HCT116 (cell line): ENCODE measurements around the gene PARVA. TPM values are rescaled to one million over a fixed set of nuclear protein-coding genes. Genes with fewer than 3 reads are reported as not detected.
"Not testable (repeated sequence)": the region's sequence is repeated elsewhere in the genome, so short reads cannot be mapped to it uniquely, and the experiment has no call there.

Source experiments
- ATAC-seq: fragments of 200-7000 bp; cut with Tn5 transposase; 2 replicates; pipeline ENCODE4 v1.9.1; 2020; ENCODE audit warnings: mild to moderate bottlenecking, moderate library complexity
- BruUV-seq: library from RNA; stranded (reverse); fragments of 400-500 nt; replicated peaks from 2 replicates; lab custom pipeline; 2021; lab: Mats Ljungman, UMichigan
- CTCF ChIA-PET: fragments of 300-600 bp; sonication (Branson Sonifier 250); formaldehyde crosslinking; loops from one replicate; lab custom pipeline; 2021; ENCODE audit warnings: antibody characterized with exemption; lab: Charles Lee
- POLR2A ChIA-PET: fragments of 300-600, 350-600 bp; sonication (Branson Sonifier 250); formaldehyde crosslinking; loops from one replicate; lab custom pipeline; 2021; ENCODE audit warnings: antibody characterized with exemption; lab: Charles Lee
- RAD21 ChIA-PET, 2 experiments: fragments of 300-600 bp; sonication (Branson Sonifier 250); formaldehyde crosslinking; loops; one replicate each; lab custom pipeline; 2023; ENCODE audit warnings: low total read pairs in 2 of 2; ENCODE audit not compliant: uncharacterized antibody in 2 of 2, unreplicated experiment in 2 of 2, low non-redundant PET in 1 of 2; lab: Charles Lee
- DNase-seq: peaks from one replicate; pipeline ENCODE4 v3.0.0-alpha.2; 2010; ENCODE audit warnings: low read depth, low spot score
- H2AFZ ChIP-seq: fragments of 200-600 bp; shearing (Covaris generic), sonication (generic); 2 replicates; pipeline ENCODE4 v1.6.1; 2017; ENCODE audit warnings: low read depth, mixed run types, mixed read lengths, antibody characterized with exemption, low read length; ENCODE audit not compliant: poor library complexity, severe bottlenecking
- H3K27ac ChIP-seq: 2 replicates; pipeline ENCODE4 v1.5.1; 2012; ENCODE audit warnings: low read depth, low read length
- H3K27me3 ChIP-seq: fragments of 200-600 bp; sonication (generic); 2 replicates; pipeline ENCODE4 v1.6.1; 2016; ENCODE audit warnings: mixed run types, low read length, mixed read lengths; ENCODE audit not compliant: insufficient read depth
- H3K36me3 ChIP-seq, 2 experiments: fragments of 200-500 bp in 1 of 2; fragments of 200-600 bp in 1 of 2; sonication (Bioruptor generic) in 1 of 2; sonication (generic) in 1 of 2; 2 replicates each; pipeline versions ENCODE4 v1.5.1 to v1.6.1; 2014 to 2016; ENCODE audit warnings: low read length in 2 of 2, inconsistent platforms in 1 of 2, mixed read lengths in 1 of 2, mixed run types in 1 of 2; ENCODE audit not compliant: insufficient read depth in 2 of 2, control insufficient read depth in 1 of 2
- H3K4me1 ChIP-seq, 2 experiments: fragments of 200-600 bp in 1 of 2; sonication (generic) in 1 of 2; 2 replicates each; pipeline versions ENCODE4 v1.5.1 to v1.6.1; 2012 to 2017; ENCODE audit warnings: low read length in 2 of 2, inconsistent platforms in 1 of 2, mild to moderate bottlenecking in 1 of 2, mixed read lengths in 1 of 2, mixed run types in 1 of 2, moderate library complexity in 1 of 2; ENCODE audit not compliant: insufficient read depth in 2 of 2, control insufficient read depth in 1 of 2
- H3K4me2 ChIP-seq: fragments of 200-600 bp; sonication (generic); 2 replicates; pipeline ENCODE4 v1.6.1; 2017; ENCODE audit warnings: mixed run types, low read length, mixed read lengths
- H3K4me3 ChIP-seq, 2 experiments: fragments of 200-600 bp in 1 of 2; sonication (generic) in 1 of 2; replicated peaks in 1 of 2; 2 replicates each; pipeline ENCODE4 v1.5.1; 2011 to 2016; ENCODE audit warnings: low read length in 2 of 2, control low read depth in 1 of 2, low read depth in 1 of 2, mild to moderate bottlenecking in 1 of 2, mixed read lengths in 1 of 2, mixed run types in 1 of 2
- H3K79me2 ChIP-seq: fragments of 200-600 bp; sonication (generic); 2 replicates; pipeline ENCODE4 v1.6.1; 2017; ENCODE audit warnings: mild to moderate bottlenecking, mixed run types, low read length, moderate library complexity, mixed read lengths; ENCODE audit not compliant: insufficient read depth
- H3K9ac ChIP-seq: fragments of 200-600 bp; sonication (generic); 2 replicates; pipeline ENCODE4 v1.6.1; 2016; ENCODE audit warnings: low read length, mixed read lengths
- H3K9me2 ChIP-seq: fragments of 200-600 bp; sonication (generic), shearing (Covaris generic); 2 replicates; pipeline ENCODE4 v1.6.1; 2017; ENCODE audit warnings: mixed run types, mild to moderate bottlenecking, moderate library complexity; ENCODE audit not compliant: insufficient read depth
- H3K9me3 ChIP-seq, 2 experiments: fragments of 200-500 bp in 1 of 2; fragments of 200-600 bp in 1 of 2; sonication (Bioruptor generic) in 1 of 2; sonication (generic) in 1 of 2; 2 replicates each; pipeline ENCODE4 v1.6.1; 2014 to 2017; ENCODE audit warnings: low read length in 2 of 2, mixed read lengths in 2 of 2, inconsistent platforms in 1 of 2, low read depth in 1 of 2, mild to moderate bottlenecking in 1 of 2, mixed run types in 1 of 2, moderate library complexity in 1 of 2; ENCODE audit not compliant: control insufficient read depth in 1 of 2, insufficient read depth in 1 of 2
- H4K20me1 ChIP-seq: fragments of 200-600 bp; sonication (generic), shearing (Covaris generic); 2 replicates; pipeline ENCODE4 v1.6.1; 2017; ENCODE audit warnings: mixed run types, mild to moderate bottlenecking, moderate library complexity; ENCODE audit not compliant: insufficient read depth
- CBX3 ChIP-seq: IDR thresholded peaks from 2 replicates; pipeline ENCODE4 v1.6.1; 2012; ENCODE audit warnings: low read depth
- EGR1 ChIP-seq: IDR thresholded peaks from 2 replicates; pipeline ENCODE4 v1.6.1; 2012; ENCODE audit warnings: low read depth
- ELF1 ChIP-seq: IDR thresholded peaks from 2 replicates; pipeline ENCODE4 v1.6.1; 2012; ENCODE audit warnings: low read depth, borderline replicate concordance
- EZH2 ChIP-seq: fragments of 200-600 bp; sonication (generic); IDR thresholded peaks from 2 replicates; pipeline ENCODE4 v1.6.1; 2017; ENCODE audit warnings: antibody characterized with exemption, mixed run types
- FOSL1 ChIP-seq: IDR thresholded peaks from 2 replicates; pipeline ENCODE4 v1.6.1; 2012; ENCODE audit warnings: low read depth
- POLR2AphosphoS5 ChIP-seq: IDR thresholded peaks from 2 replicates; pipeline ENCODE4 v1.6.1; 2011; ENCODE audit warnings: mild to moderate bottlenecking, low read depth, low read length, moderate library complexity
- SRF ChIP-seq: IDR thresholded peaks from 2 replicates; pipeline ENCODE4 v1.6.1; 2012; ENCODE audit warnings: low read depth
- TCF7L2 ChIP-seq: IDR thresholded peaks from 2 replicates; pipeline ENCODE4 v1.7.0; 2011; ENCODE audit warnings: borderline replicate concordance, inconsistent platforms; ENCODE audit not compliant: insufficient read depth, insufficient read length; ENCODE audit errors: extremely low read depth
- ZFX ChIP-seq: fragments of 450-650 bp; IDR thresholded peaks from 2 replicates; pipeline ENCODE4 v1.6.1; 2017
- ZNF274 ChIP-seq: fragments of 200-500 bp; sonication (Bioruptor generic); IDR thresholded peaks from 2 replicates; pipeline ENCODE4 v1.6.1; 2014; ENCODE audit warnings: mild to moderate bottlenecking, low read depth, low read length, inconsistent platforms
- intact Hi-C: fragments of 100-400 bp; cut with micrococcal nuclease; formaldehyde crosslinking; loops from 2 replicates; pipeline ENCODE4 v1.10.0; 2022
- total RNA-seq: library from RNA; stranded (reverse); gene quantifications from one replicate; pipeline ENCODE4 v1.2.1, GENCODE V29; 2021; ENCODE audit not compliant: unreplicated experiment
- TF ChIP-seq, protein P1 (sequence below): IDR thresholded peaks from 2 replicates; pipeline ENCODE4 v1.6.1; 2011; ENCODE audit warnings: mild to moderate bottlenecking, low read length, moderate library complexity; ENCODE audit not compliant: insufficient replicate concordance; ENCODE audit errors: extremely low read depth
- TF ChIP-seq, protein P2 (sequence below): IDR thresholded peaks from 2 replicates; pipeline ENCODE4 v1.6.1; 2012; ENCODE audit warnings: low read depth
- TF ChIP-seq, protein P3 (sequence below): IDR thresholded peaks from 2 replicates; pipeline ENCODE4 v1.6.1; 2012

The PARVA gene
- total RNA-seq, 1 experiment from 2014 or later, result 18.4 TPM

DNA sequence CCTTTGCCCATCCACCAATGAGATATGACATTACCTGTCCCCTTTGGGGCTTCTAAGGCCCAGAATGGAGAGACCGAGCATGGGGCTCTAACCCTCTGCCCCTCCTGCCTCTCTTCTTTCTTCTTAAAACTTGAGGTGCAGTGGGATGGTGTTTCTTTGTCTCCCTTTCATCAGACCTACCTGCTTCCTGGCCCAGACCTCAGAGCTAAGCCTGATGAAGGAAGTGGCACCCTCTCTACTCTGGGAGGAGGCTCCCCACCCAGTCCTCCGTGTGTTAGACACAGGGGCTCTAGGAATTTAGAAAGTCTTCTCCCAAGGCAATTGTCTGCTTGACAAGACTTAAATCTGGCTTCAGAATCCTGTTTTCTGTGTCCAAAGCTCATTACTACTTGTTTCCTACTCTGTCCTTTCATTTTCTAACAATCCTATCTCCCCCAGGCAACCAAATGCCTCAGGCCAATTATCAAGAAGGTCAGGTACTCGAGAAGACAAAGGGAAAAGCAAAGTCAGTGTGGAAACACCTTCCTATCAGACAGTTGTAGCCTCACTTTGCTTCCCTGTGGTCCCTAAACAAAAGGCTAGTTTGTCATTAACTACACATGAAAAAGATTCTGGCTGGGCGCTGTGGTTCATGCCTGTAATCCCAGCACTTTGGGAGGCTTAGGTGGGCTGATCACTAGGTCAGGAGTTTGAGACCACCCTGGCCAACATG lies 20.3 kb upstream of the PARVA start:
- ATAC-seq (no peak), DNase-seq (no peak)
- Histone ChIP-seq H3K4me3 (no peak overlapping the region), H3K4me1 (no peaks in the 10 kb centered on the region), H3K27me3 (no peaks in the 10 kb centered on the region), H3K4me2 (no peak overlapping the region), H4K20me1 (no peaks in the 10 kb centered on the region), H3K9me3 (no peaks in the 10 kb centered on the region), H3K79me2 (no peaks in the 10 kb centered on the region), H2AFZ (no peak overlapping the region), H3K9ac (no peak overlapping the region), H3K36me3 (no peaks in the 10 kb centered on the region), H3K27ac (no peak overlapping the region), H3K9me2 (no peaks in the 10 kb centered on the region)
- BruUV-seq, result no TSS peak
- TF ChIP-seq ZFX (no peak), POLR2AphosphoS5 (no peak), TCF7L2 (no peak), ELF1 (no peak), EZH2 (no peak), CBX3 (no peak), ZNF274 (no peak), EGR1 (no peak), FOSL1 (no peak), SRF (no peak)
- TF ChIP-seq, protein P1, sequence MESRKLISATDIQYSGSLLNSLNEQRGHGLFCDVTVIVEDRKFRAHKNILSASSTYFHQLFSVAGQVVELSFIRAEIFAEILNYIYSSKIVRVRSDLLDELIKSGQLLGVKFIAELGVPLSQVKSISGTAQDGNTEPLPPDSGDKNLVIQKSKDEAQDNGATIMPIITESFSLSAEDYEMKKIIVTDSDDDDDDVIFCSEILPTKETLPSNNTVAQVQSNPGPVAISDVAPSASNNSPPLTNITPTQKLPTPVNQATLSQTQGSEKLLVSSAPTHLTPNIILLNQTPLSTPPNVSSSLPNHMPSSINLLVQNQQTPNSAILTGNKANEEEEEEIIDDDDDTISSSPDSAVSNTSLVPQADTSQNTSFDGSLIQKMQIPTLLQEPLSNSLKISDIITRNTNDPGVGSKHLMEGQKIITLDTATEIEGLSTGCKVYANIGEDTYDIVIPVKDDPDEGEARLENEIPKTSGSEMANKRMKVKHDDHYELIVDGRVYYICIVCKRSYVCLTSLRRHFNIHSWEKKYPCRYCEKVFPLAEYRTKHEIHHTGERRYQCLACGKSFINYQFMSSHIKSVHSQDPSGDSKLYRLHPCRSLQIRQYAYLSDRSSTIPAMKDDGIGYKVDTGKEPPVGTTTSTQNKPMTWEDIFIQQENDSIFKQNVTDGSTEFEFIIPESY, result no peak
- TF ChIP-seq, protein P2, sequence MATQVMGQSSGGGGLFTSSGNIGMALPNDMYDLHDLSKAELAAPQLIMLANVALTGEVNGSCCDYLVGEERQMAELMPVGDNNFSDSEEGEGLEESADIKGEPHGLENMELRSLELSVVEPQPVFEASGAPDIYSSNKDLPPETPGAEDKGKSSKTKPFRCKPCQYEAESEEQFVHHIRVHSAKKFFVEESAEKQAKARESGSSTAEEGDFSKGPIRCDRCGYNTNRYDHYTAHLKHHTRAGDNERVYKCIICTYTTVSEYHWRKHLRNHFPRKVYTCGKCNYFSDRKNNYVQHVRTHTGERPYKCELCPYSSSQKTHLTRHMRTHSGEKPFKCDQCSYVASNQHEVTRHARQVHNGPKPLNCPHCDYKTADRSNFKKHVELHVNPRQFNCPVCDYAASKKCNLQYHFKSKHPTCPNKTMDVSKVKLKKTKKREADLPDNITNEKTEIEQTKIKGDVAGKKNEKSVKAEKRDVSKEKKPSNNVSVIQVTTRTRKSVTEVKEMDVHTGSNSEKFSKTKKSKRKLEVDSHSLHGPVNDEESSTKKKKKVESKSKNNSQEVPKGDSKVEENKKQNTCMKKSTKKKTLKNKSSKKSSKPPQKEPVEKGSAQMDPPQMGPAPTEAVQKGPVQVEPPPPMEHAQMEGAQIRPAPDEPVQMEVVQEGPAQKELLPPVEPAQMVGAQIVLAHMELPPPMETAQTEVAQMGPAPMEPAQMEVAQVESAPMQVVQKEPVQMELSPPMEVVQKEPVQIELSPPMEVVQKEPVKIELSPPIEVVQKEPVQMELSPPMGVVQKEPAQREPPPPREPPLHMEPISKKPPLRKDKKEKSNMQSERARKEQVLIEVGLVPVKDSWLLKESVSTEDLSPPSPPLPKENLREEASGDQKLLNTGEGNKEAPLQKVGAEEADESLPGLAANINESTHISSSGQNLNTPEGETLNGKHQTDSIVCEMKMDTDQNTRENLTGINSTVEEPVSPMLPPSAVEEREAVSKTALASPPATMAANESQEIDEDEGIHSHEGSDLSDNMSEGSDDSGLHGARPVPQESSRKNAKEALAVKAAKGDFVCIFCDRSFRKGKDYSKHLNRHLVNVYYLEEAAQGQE, result no peak
- TF ChIP-seq, protein P3, sequence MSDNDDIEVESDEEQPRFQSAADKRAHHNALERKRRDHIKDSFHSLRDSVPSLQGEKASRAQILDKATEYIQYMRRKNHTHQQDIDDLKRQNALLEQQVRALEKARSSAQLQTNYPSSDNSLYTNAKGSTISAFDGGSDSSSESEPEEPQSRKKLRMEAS, result no peak
- CTCF ChIA-PET, result no interaction called here
- intact Hi-C loops, result no loop called here
- POLR2A ChIA-PET, result no interaction called here
- RAD21 ChIA-PET, result no interaction called here

DNA sequence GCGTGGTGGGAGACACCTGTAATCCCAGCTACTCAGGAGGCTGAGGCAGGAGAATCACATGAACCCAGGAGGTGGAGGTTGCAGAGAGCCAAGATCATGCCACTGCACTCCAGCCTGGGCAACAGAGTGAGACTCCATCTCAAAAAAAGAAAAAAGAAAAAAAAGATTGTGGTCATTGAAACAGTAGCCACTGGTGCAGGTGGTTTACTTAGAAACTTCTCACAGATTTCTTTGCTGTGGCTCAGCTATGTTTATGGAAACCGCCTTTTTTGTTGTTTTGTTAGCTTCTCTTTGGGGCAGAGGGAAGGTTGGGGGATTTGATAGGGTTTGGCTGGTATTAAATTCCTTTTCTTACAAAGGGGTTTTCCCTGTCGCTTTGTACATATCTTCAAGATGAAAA lies 19.7 kb upstream of the PARVA start:
- H2AFZ ChIP-seq, CTCF ChIA-PET, H4K20me1 ChIP-seq, H3K4me2 ChIP-seq, BruUV-seq, DNase-seq, H3K9me2 ChIP-seq, H3K79me2 ChIP-seq, H3K27ac ChIP-seq, ATAC-seq, RAD21 ChIA-PET, H3K4me1 ChIP-seq, POLR2A ChIA-PET, H3K4me3 ChIP-seq, H3K27me3 ChIP-seq, H3K9me3 ChIP-seq, intact Hi-C loops, H3K9ac ChIP-seq, H3K36me3 ChIP-seq: not testable (repeated sequence)
